HepG2 (cell line): ENCODE results near the gene CIAO3. TPM values are rescaled to one million over a fixed set of nuclear protein-coding genes. Genes with fewer than 3 reads are reported as not detected.

Experiments used
- HNRNPK ChIP-seq: fragments of 200-400 bp; formaldehyde crosslinking; IDR thresholded peaks from 2 replicates; pipeline ENCODE4 v1.6.1; 2018; ENCODE audit warnings: low read length, low read depth, moderate library complexity, mild to moderate bottlenecking; ENCODE audit not compliant: poor library complexity, severe bottlenecking
- KAT8 ChIP-seq: IDR thresholded peaks from 2 replicates; pipeline ENCODE4 v1.6.1; 2016; ENCODE audit warnings: missing genetic modification reagents, missing compliant biosample characterization
- MAF1 ChIP-seq: sonication (generic); formaldehyde crosslinking; IDR thresholded peaks from 2 replicates; pipeline ENCODE4 v1.5.0; 2020; ENCODE audit warnings: missing genetic modification reagents, borderline replicate concordance
- MED8 ChIP-seq: sonication (generic); formaldehyde crosslinking; IDR thresholded peaks from 2 replicates; pipeline ENCODE4 v1.8.1; 2023; ENCODE audit warnings: mild to moderate bottlenecking, missing genetic modification reagents; ENCODE audit not compliant: insufficient replicate concordance
- RFXANK ChIP-seq: IDR thresholded peaks from 2 replicates; pipeline ENCODE4 v1.6.1; 2016
- ZBTB20 ChIP-seq: sonication (generic); formaldehyde crosslinking; IDR thresholded peaks from 2 replicates; pipeline ENCODE4 v1.8.1; 2023; ENCODE audit warnings: missing genetic modification reagents, low read depth, mild to moderate bottlenecking, borderline replicate concordance
- ZBTB39 ChIP-seq: sonication (generic); formaldehyde crosslinking; IDR thresholded peaks from 2 replicates; pipeline ENCODE4 v1.5.0; 2020; ENCODE audit warnings: missing genetic modification reagents
- ZNF143 ChIP-seq: sonication (generic); formaldehyde crosslinking; IDR thresholded peaks from 2 replicates; pipeline ENCODE4 v1.4.0; 2020; ENCODE audit warnings: missing genetic modification reagents
- ZNF567 ChIP-seq: sonication (generic); formaldehyde crosslinking; IDR thresholded peaks from 2 replicates; pipeline ENCODE4 v1.8.1; 2023; ENCODE audit warnings: mild to moderate bottlenecking, missing genetic modification reagents, borderline replicate concordance
- polyA plus RNA-seq, 8 experiments: library from polyadenylated mRNA; depleted of rRNA in 3 of 8; stranded (reverse) in 7 of 8; unstranded in 1 of 8; fragments of >200 nt; fragmentation: Illumina TruSeq in 4 of 8; extraction: Trizol in 4 of 8; gene quantifications; 2 replicates each; pipeline versions ENCODE4 v1.2.1 to v1.2.3, GENCODE V29; 2011 to 2016; ENCODE audit warnings: low read depth in 4 of 8, missing spikeins in 1 of 8, mixed read lengths in 1 of 8; ENCODE audit not compliant: insufficient read depth in 1 of 8
- total RNA-seq, 5 experiments: library from RNA; depleted of rRNA; stranded (reverse); fragments of >200 nt; fragmentation: Illumina TruSeq; extraction: Trizol; gene quantifications; 2 replicates each; pipeline ENCODE4 v1.2.3, GENCODE V29; 2016; ENCODE audit warnings: low read depth in 1 of 5

Gene CIAO3
- total and polyA plus RNA-seq, 2 of the 13 experiments (the other 11 are each of a cell fraction or from before 2014, with no cell fraction given), result 21.7 to 25.0 TPM

DNA sequence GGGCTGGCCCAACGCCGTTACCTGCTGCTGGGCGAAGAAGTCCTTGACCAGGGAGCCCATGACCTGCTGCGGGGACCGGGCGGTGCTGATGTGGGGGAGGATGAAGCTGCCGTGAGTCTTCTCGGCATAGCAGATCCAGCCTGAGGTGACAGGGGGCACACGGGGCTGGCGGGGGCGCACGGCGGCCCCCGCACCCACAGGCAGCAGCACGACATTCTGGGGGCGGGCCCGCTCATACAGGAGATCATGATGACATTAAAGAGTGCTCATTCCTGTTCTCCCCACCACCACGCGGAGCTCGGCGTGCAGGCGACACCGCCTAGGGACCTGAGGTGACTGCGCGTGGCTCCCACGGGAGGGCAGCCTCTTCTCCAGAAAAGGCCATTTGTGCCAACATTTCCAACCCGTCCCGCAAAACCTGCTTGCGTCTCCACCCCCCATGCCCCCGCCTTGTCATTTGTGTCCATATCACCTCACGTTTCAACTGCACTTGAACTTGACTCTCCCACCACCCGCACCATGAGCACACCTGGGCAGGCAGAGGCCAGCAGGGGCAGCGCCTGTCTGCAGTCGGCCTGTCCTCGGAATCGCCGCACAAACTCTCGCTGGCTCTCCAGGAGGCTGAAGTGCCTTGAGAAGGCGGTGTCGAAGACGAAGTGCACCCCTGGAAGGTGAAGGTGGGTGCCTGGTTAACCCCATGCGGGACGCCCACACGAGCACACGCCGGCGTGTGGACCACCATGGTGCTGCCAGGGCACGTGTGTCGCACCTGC is 6.4 kb downstream of the CIAO3 start (continued):
- TF ChIP-seq MAF1 (CRISPR knock-in tag), result no peak
- no peak for TF ChIP-seq ZNF143
- TF ChIP-seq ZBTB20 (CRISPR knock-in tag), result no peak
- no peak for TF ChIP-seq ZNF567
- TF ChIP-seq RFXANK (CRISPR knock-in tag), result no peak
- no peak for TF ChIP-seq KAT8 (CRISPR knock-in tag)
- no peak for TF ChIP-seq MED8 (CRISPR knock-in tag)
- no peak for TF ChIP-seq ZBTB39 (CRISPR knock-in tag)
- TF ChIP-seq HNRNPK, result no peak
